CD8-positive, alpha-beta memory T cell (primary cell): Measurements from ENCODE around the gene AR. TPM values are rescaled to one million over a fixed set of nuclear protein-coding genes. Genes with fewer than 3 reads are reported as not detected.

ENCODE experiments used
- CTCF ChIA-PET: fragments of 350-600 bp; sonication (Branson Sonifier 250); formaldehyde crosslinking; loops from one replicate; lab custom pipeline; 2021; ENCODE audit warnings: antibody characterized with exemption; lab: Charles Lee
- POLR2A ChIA-PET: fragments of 350-600 bp; sonication (Branson Sonifier 250); formaldehyde crosslinking; loops from one replicate; lab custom pipeline; 2021; ENCODE audit warnings: antibody characterized with exemption; lab: Charles Lee
- DNase-seq, 5 donors: peaks; one replicate each; pipeline versions ENCODE4 v3.0.0 to v3.0.0-alpha.2; 2020 to 2022; ENCODE audit warnings: mixed read lengths in 1 of 5
- H3K27ac ChIP-seq: one replicate; pipeline ENCODE4 v1.7.0; 2013; ENCODE audit warnings: low read depth, mild to moderate bottlenecking, low read length, moderate library complexity
- H3K27me3 ChIP-seq: 2 replicates; pipeline ENCODE4 v1.7.0; 2013; ENCODE audit warnings: low read length, mild to moderate bottlenecking; ENCODE audit not compliant: insufficient read depth, poor library complexity, severe bottlenecking
- H3K36me3 ChIP-seq: 2 replicates; pipeline ENCODE4 v1.7.0; 2013; ENCODE audit warnings: mild to moderate bottlenecking, low read length, moderate library complexity; ENCODE audit not compliant: insufficient read depth
- H3K4me1 ChIP-seq: 2 replicates; pipeline ENCODE4 v1.7.0; 2013; ENCODE audit warnings: mild to moderate bottlenecking, low read length, moderate library complexity; ENCODE audit not compliant: insufficient read depth
- H3K4me3 ChIP-seq: 2 replicates; pipeline ENCODE4 v1.7.0; 2013; ENCODE audit warnings: mild to moderate bottlenecking, low read length
- H3K9me3 ChIP-seq: 2 replicates; pipeline ENCODE4 v1.7.0; 2013; ENCODE audit warnings: mild to moderate bottlenecking, low read length
- H3K27ac Mint-ChIP-seq, 8 donors: one replicate each; pipeline ENCODE4 v1.8.0; 2020 to 2021; ENCODE audit warnings: mixed read lengths in 8 of 8, mild to moderate bottlenecking in 6 of 8, inconsistent platforms in 3 of 8, moderate library complexity in 3 of 8
- H3K27me3 Mint-ChIP-seq, 2 donors: one replicate each; pipeline ENCODE4 v1.8.0; 2020 to 2021; ENCODE audit warnings: mixed read lengths in 2 of 2, mild to moderate bottlenecking in 1 of 2, moderate library complexity in 1 of 2
- H3K36me3 Mint-ChIP-seq, 3 donors: one replicate each; pipeline ENCODE4 v1.8.0; 2020 to 2021; ENCODE audit warnings: mixed read lengths in 3 of 3, inconsistent platforms in 1 of 3, mild to moderate bottlenecking in 1 of 3
- H3K4me1 Mint-ChIP-seq, 3 donors: one replicate each; pipeline ENCODE4 v1.8.0; 2020 to 2021; ENCODE audit warnings: mixed read lengths in 3 of 3, inconsistent platforms in 1 of 3, mild to moderate bottlenecking in 1 of 3
- H3K4me3 Mint-ChIP-seq, 7 donors: one replicate each; pipeline ENCODE4 v1.8.0; 2020 to 2021; ENCODE audit warnings: mixed read lengths in 7 of 7, mild to moderate bottlenecking in 6 of 7, moderate library complexity in 4 of 7, inconsistent platforms in 2 of 7
- H3K9me3 Mint-ChIP-seq, 5 donors: one replicate each; pipeline ENCODE4 v1.8.0; 2020 to 2022; ENCODE audit warnings: mixed read lengths in 5 of 5, mild to moderate bottlenecking in 3 of 5, moderate library complexity in 2 of 5, inconsistent platforms in 1 of 5
- polyA plus RNA-seq: library from polyadenylated mRNA; unstranded; fragments of 300-500 nt; fragmentation: Illumina TruSeq; gene quantifications from one replicate; pipeline ENCODE4 v1.2.3, GENCODE V29; 2021
- total RNA-seq, 2 experiments: library from RNA; stranded (reverse); gene quantifications; one replicate each; pipeline ENCODE4 v1.2.3, GENCODE V29; 2021

AR gene
- total and polyA plus RNA-seq, 3 experiments from 2014 or later: not detected

DNA sequence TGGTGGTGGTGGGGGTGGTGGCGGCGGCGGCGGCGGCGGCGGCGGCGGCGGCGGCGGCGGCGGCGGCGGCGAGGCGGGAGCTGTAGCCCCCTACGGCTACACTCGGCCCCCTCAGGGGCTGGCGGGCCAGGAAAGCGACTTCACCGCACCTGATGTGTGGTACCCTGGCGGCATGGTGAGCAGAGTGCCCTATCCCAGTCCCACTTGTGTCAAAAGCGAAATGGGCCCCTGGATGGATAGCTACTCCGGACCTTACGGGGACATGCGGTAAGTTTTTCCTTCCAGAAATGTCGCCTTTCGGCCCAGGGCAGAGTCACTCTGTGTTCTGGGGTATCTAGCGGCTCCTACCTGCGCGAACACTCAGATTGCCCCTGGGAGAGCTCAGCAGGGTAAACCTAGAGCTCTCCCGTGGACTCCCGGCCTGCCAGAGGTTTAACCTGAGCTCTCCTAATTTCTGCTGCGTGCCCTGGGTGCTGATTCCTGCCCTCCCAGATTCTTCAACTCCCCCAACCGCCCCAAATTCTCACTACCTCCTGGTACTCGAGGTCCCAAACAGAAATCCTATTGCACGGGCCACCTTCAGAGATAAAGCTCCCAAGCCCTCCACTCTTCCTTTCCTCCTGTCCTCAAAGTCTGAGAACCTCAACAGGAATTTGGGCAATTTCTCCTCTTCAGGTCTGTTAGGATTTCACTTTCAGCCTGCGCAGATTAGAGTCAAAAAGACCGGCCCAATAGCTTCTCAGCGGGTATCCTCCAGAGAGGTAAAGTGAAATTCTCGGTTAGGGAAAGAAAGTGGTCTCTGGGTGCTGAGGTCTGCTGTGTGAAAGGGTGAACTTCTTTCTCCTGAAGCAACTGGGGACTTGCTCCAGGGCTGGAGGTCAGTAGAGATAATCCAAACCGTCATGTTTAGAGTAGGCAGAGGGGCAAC is 2.9 kb downstream of the AR start:
- no peak overlapping the region for H3K4me3 ChIP-seq
- Mint-ChIP-seq H3K9me3 (peaks cover 0 to 3% (median 0%) of the 10 kb centered on the region in 5 donors), H3K4me1 (no peaks in the 10 kb centered on the region), H3K36me3 (no peaks in the 10 kb centered on the region), H3K4me3 (peak overlapping the region in 1 of 7 donors; percentile 36), H3K27ac (no peak overlapping the region), H3K27me3 (peaks cover 19 to 24% of the 10 kb centered on the region in 2 donors)
- H3K4me1 ChIP-seq: no peaks in the 10 kb centered on the region
- DNase-seq: no peak
- CTCF ChIA-PET: no interaction called here
- no peaks in the 10 kb centered on the region for H3K36me3 ChIP-seq
- H3K9me3 ChIP-seq: no peaks in the 10 kb centered on the region
- no peak overlapping the region for H3K27ac ChIP-seq
- POLR2A ChIA-PET: no interaction called here
- no peaks in the 10 kb centered on the region for H3K27me3 ChIP-seq

DNA sequence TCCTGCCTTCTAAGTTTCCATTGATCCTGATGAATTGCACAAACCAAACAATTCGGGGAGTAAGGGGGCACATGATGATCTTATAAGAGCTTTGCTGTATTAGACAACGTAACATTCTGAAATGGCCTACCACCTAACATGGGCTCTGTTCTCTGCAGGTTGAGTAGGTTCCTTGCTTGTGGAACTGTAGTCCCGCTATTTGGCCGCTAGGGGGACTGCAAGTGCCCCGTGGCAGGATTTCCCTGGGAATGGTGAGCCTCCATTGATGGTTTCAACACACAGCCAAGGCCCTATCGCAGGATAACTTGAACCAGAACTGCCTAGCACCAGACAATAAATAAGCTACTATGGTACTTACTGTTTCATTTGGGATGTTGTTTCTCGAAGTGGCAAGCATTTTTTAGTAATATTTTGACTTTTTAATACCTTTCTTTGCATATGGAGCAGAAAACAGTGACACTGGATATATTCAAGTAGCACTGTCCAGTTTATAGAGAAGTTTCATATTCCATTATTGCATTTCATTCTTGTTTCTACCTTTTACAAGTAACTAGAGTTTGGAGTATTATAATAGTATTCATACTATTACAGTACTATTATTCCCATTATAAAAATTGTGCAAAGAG is 11.9 kb downstream of the AR start:
- Histone ChIP-seq H3K4me1 (no peaks in the 10 kb centered on the region), H3K9me3 (no peaks in the 10 kb centered on the region), H3K36me3 (no peaks in the 10 kb centered on the region), H3K27ac (no peak overlapping the region), H3K27me3 (no peaks in the 10 kb centered on the region), H3K4me3 (no peak overlapping the region)
- Mint-ChIP-seq H3K27me3 (peaks cover 0 to 2% of the 10 kb centered on the region in 2 donors), H3K27ac (no peak overlapping the region), H3K4me1 (no peaks in the 10 kb centered on the region), H3K36me3 (no peaks in the 10 kb centered on the region), H3K4me3 (no peak overlapping the region), H3K9me3 (no peaks in the 10 kb centered on the region)
- no peak for DNase-seq
- CTCF ChIA-PET: no interaction called here
- POLR2A ChIA-PET: no interaction called here

DNA sequence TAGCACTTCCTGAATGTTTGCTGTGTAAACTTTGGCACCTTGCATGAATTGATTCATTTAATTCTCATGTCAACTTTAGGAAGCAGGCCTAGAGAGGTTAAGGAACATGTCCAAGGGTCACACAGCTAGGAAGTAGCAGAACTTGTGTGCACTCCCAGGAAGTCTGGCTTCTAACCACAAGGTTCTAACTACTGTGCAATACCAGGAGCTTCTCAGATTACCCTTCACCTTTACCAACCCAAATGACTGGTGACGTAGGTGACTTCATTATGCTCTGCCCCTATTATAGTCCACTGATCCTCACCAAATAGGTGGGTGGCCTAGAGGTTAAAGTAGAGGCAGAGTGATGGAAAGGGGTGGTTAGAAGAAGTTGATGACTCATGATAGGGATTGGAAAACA is 14.4 kb downstream of the AR start:
- ChIA-PET CTCF (no interaction called here), POLR2A (no interaction called here)
- peaks cover 0 to under 1% of the 10 kb centered on the region in 2 donors for H3K27me3 Mint-ChIP-seq
- H3K9me3 Mint-ChIP-seq: peaks cover 0 to 2% (median 0%) of the 10 kb centered on the region in 5 donors
- no peak overlapping the region for H3K27ac Mint-ChIP-seq
- H3K27ac ChIP-seq: no peak overlapping the region
- no peak overlapping the region for H3K4me3 ChIP-seq
- H3K4me1 ChIP-seq: no peaks in the 10 kb centered on the region
- H3K36me3 Mint-ChIP-seq: no peaks in the 10 kb centered on the region
- no peaks in the 10 kb centered on the region for H3K27me3 ChIP-seq
- no peak overlapping the region for H3K4me3 Mint-ChIP-seq
- H3K4me1 Mint-ChIP-seq: no peaks in the 10 kb centered on the region
- no peaks in the 10 kb centered on the region for H3K36me3 ChIP-seq
- H3K9me3 ChIP-seq: no peaks in the 10 kb centered on the region
- DNase-seq: no peak

DNA sequence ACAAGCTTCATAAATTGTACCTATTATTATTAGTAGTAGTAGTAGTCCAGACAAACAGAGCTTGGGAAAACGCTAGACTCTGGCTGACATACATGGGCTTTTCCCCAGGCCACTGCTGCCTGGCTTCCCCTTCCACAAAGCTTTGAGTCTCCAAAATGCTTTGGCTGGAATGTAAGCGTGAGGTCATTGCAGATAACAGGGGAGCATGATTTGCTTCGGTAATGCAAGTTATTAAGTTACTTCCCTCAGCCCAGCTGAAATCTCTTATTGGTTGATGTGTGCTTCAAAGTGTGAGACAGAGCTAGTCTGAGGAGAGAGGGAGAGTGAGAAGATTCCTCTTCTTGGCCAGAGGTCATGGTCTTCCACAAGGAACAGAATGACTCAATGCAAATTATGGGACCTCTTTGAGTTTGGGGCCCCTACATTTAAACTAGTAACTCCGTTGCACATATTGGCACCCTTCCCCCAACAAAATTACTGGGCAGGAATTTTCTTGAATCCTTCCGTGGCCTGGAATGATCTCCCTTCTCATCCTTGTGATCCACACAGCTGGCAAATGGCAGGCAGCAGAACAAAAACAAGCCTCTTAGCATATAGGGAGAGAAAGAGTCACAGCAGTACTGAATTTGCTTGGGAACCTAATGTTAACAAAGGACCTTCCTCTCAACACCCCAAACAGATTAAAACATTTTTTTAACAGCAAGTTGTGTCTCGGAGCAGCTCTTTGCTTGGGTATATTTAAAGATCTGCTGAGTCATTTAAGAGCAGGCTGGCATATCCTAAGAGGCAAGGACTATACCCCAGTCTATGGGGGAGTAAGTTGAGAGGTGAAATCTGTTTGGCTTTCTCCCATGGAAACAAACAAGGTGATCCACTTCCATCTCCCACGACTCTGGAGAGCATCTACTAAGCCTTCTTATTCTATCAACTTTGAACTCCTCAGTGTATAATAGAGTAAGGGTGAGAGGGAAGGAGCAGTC is 19.9 kb downstream of the AR start:
- no peak overlapping the region for H3K27ac Mint-ChIP-seq
- Histone ChIP-seq H3K4me3 (no peak overlapping the region), H3K27me3 (no peaks in the 10 kb centered on the region), H3K4me1 (no peaks in the 10 kb centered on the region), H3K9me3 (no peaks in the 10 kb centered on the region), H3K36me3 (no peaks in the 10 kb centered on the region), H3K27ac (no peak overlapping the region)
- H3K36me3 Mint-ChIP-seq: no peaks in the 10 kb centered on the region
- DNase-seq: no peak
- peaks cover 0 to 4% (median 0%) of the 10 kb centered on the region in 5 donors for H3K9me3 Mint-ChIP-seq
- ChIA-PET POLR2A (no interaction called here), CTCF (no interaction called here)
- H3K4me3 Mint-ChIP-seq: no peak overlapping the region
- peaks cover 0 to 6% of the 10 kb centered on the region in 2 donors for H3K27me3 Mint-ChIP-seq
- no peaks in the 10 kb centered on the region for H3K4me1 Mint-ChIP-seq

DNA sequence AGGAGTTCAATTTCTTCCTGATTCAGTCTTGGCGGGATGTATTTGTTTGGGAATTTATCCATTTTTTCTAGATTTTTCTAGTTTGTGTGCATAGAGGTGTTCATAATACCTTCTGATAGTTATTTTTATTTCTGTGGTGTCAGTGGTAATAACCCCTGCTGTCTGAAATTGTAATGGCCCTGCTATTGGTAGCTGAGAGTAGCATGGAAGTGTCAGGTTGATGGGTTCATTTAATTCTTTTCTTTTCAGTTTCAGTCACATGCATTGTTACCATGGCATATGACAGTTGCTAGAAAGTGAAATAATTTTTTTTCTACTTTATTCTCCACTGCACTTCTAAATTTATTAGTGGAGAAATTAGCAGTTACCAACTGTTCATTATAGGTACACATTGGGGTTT is 20.7 kb downstream of the AR start:
- Histone ChIP-seq H3K36me3 (no peaks in the 10 kb centered on the region), H3K4me3 (no peak overlapping the region), H3K27ac (no peak overlapping the region), H3K9me3 (no peaks in the 10 kb centered on the region), H3K27me3 (no peaks in the 10 kb centered on the region), H3K4me1 (no peaks in the 10 kb centered on the region)
- Mint-ChIP-seq H3K9me3 (peaks cover 0 to 4% (median 0%) of the 10 kb centered on the region in 5 donors), H3K36me3 (no peaks in the 10 kb centered on the region), H3K27ac (no peak overlapping the region), H3K4me3 (no peak overlapping the region), H3K4me1 (no peaks in the 10 kb centered on the region), H3K27me3 (peaks cover 0 to 9% of the 10 kb centered on the region in 2 donors)
- no peak for DNase-seq
- ChIA-PET CTCF (no interaction called here), POLR2A (no interaction called here)

DNA sequence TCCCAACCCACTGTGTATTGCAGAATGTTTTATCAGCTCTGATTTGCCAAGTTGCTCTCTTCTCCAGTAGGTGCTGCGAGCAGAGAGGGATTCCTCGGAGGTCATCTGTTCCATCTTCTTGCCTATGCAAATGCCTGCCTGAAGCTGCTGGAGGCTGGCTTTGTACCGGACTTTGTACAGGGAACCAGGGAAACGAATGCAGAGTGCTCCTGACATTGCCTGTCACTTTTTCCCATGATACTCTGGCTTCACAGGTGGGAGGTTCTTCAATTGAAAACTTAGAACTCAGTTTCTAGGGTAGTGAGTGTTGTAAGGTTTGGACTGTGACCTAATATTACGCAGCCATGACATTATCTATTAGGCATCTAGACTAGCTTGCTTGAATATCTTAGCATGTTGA is 24.9 kb downstream of the AR start:
- no peaks in the 10 kb centered on the region for H3K27me3 ChIP-seq
- H3K36me3 Mint-ChIP-seq: no peaks in the 10 kb centered on the region
- no peaks in the 10 kb centered on the region for H3K4me1 ChIP-seq
- H3K9me3 ChIP-seq: no peaks in the 10 kb centered on the region
- no peaks in the 10 kb centered on the region for H3K36me3 ChIP-seq
- no peak overlapping the region for H3K27ac Mint-ChIP-seq
- H3K9me3 Mint-ChIP-seq: peaks cover 0 to 2% (median 0%) of the 10 kb centered on the region in 5 donors
- CTCF ChIA-PET: no interaction called here
- H3K27me3 Mint-ChIP-seq: peaks cover 0 to 12% of the 10 kb centered on the region in 2 donors
- no peaks in the 10 kb centered on the region for H3K4me1 Mint-ChIP-seq
- no peak overlapping the region for H3K4me3 Mint-ChIP-seq
- POLR2A ChIA-PET: no interaction called here
- no peak overlapping the region for H3K4me3 ChIP-seq
- no peak overlapping the region for H3K27ac ChIP-seq
- DNase-seq: no peak

DNA sequence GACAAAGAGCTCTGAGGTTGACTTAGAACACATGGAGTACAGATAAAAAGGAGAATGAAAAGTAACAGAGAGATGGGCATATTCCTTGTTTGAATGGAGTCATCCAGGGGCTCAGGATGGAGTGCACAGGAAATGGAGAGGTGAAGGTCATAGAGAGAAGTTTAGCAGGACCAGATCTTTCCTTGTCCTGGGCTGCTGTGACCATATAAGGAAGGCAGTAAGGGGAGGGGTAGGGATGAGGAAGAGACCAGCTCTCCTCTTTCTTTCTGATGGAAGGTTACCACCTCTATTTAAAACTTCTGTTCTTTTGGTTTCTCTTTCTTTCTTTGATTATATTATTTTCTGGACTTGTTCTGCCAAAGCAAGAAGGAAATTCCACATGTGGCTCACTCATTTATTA is 27.0 kb downstream of the AR start:
- H3K4me3 Mint-ChIP-seq: no peak overlapping the region
- Histone ChIP-seq H3K4me1 (no peaks in the 10 kb centered on the region), H3K27me3 (no peaks in the 10 kb centered on the region), H3K27ac (no peak overlapping the region), H3K36me3 (no peaks in the 10 kb centered on the region), H3K9me3 (no peaks in the 10 kb centered on the region), H3K4me3 (no peak overlapping the region)
- no peak overlapping the region for H3K27ac Mint-ChIP-seq
- H3K36me3 Mint-ChIP-seq: no peaks in the 10 kb centered on the region
- ChIA-PET CTCF (no interaction called here), POLR2A (no interaction called here)
- DNase-seq: no peak
- no peaks in the 10 kb centered on the region for H3K4me1 Mint-ChIP-seq
- peaks cover 0 to 11% of the 10 kb centered on the region in 2 donors for H3K27me3 Mint-ChIP-seq
- peaks cover 0 to 2% (median 0%) of the 10 kb centered on the region in 5 donors for H3K9me3 Mint-ChIP-seq
